Tibial nerve (tissue), 4 donors: Measurements from ENCODE around the gene CYGB. TPM values are rescaled to one million over a fixed set of nuclear protein-coding genes. Genes with fewer than 3 reads are reported as not detected.

Source experiments
- DNase-seq, 2 donors: peaks; one replicate each; pipeline ENCODE4 v3.0.0-alpha.2; 2019; ENCODE audit warnings: low spot score in 2 of 2
- H3K27ac ChIP-seq, 4 donors: fragments of 200-600 bp; sonication (generic) in 3 of 4; one replicate each; pipeline ENCODE4 v1.5.1; 2017 to 2019; ENCODE audit warnings: mild to moderate bottlenecking in 1 of 4
- H3K27me3 ChIP-seq, 2 donors: fragments of 200-600 bp; sonication (generic) in 1 of 2; one replicate each; pipeline versions ENCODE4 v1.5.1 to v1.6.0; 2017 to 2019
- H3K36me3 ChIP-seq, 3 donors: fragments of 200-600 bp; sonication (generic); one replicate each; pipeline ENCODE4 v1.5.1; 2018 to 2019
- H3K4me1 ChIP-seq, 4 donors: fragments of 200-600 bp; sonication (generic) in 3 of 4; one replicate each; pipeline ENCODE4 v1.5.1; 2017 to 2019
- H3K4me3 ChIP-seq, 4 donors: fragments of 200-600 bp; sonication (generic) in 3 of 4; one replicate each; pipeline ENCODE4 v1.5.1; 2017 to 2019; ENCODE audit warnings: mild to moderate bottlenecking in 1 of 4, moderate library complexity in 1 of 4
- H3K9me3 ChIP-seq, 4 donors: fragments of 200-600 bp; sonication (generic) in 3 of 4; one replicate each; pipeline ENCODE4 v1.5.1; 2017 to 2019
- CTCF ChIP-seq, 5 experiments: fragments of 200-600 bp in 3 of 5; fragments of 450-650 bp in 2 of 5; sonication (generic) in 3 of 5; IDR thresholded peaks; one replicate each; pipeline ENCODE4 v1.5.1; 2016 to 2019; ENCODE audit warnings: antibody characterized with exemption in 5 of 5, mild to moderate bottlenecking in 3 of 5, moderate library complexity in 2 of 5
- EP300 ChIP-seq, 2 donors: sonication (generic); formaldehyde crosslinking; IDR thresholded peaks; one replicate each; pipeline ENCODE4 v1.6.1; 2017; ENCODE audit warnings: antibody characterized with exemption in 2 of 2, mild to moderate bottlenecking in 1 of 2
- POLR2A ChIP-seq, 2 donors: fragments of 450-650 bp; IDR thresholded peaks; one replicate each; pipeline ENCODE4 v1.6.1; 2017; ENCODE audit warnings: antibody characterized with exemption in 2 of 2, mild to moderate bottlenecking in 2 of 2, moderate library complexity in 2 of 2
- WGBS, 2 donors: methylation state at CpG; one replicate each; pipeline ENCODE4 v1.1.5; 2018; 5-methylcytosine and 5-hydroxymethylcytosine counted together
- total RNA-seq, 4 donors: library from RNA; depleted of rRNA; stranded (reverse); fragments of >200 nt; gene quantifications; one replicate each; pipeline ENCODE4 v1.1.0, GENCODE V29; 2016

The CYGB gene
- total RNA-seq, 4 donors from 2014 or later: 40.2 to 59.2 (median 48.8) TPM

DNA sequence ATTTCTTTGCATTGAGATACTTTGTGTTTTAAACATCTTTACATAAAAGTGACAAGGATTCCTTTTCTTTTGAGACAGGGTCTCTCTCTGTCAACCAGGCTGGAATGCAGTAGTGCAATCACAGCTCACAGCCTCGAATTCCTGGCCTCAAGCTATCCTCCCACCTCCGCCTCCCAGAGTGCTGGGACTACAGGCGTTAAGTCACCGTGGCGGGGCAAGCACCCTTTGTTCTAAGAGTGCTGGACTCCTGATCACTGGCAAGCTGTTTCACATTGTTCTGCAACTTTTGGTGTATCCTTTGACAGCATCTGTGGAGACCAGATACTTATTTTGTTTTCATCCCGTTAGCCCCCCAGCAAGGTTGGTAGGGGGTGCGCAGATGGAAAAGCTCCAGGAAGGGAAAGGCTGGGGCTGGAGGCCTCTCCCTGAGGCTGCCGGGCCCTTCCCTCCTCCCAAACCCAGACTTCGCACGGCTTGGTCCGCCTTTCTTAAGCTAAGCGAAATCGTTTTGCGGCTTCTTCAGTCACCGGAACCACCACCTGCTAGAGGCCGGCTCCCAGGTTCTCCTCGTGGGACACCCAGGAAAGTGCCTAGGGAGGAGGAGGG is 47.0 kb upstream of the CYGB start:
- Histone ChIP-seq H3K4me1 (peaks cover 0 to 51% (median 15%) of the 10 kb centered on the region in 4 donors), H3K27me3 (peaks cover 0 to 12% of the 10 kb centered on the region in 2 donors), H3K9me3 (no peaks in the 10 kb centered on the region), H3K36me3 (no peaks in the 10 kb centered on the region), H3K4me3 (peak overlapping the region; percentile 56 to 76 (median 69)), H3K27ac (peak overlapping the region; percentile 86 to 95 (median 90))
- no peak for DNase-seq
- 17% methylated on average over 16 to 17 of the region's 17 CpGs for WGBS, 2 donors
- TF ChIP-seq POLR2A (IDR thresholded peaks at IDR 0.05) (no peak), EP300 (IDR thresholded peaks at IDR 0.05) (no peak), CTCF (IDR thresholded peaks at IDR 0.05) (no peak)

DNA sequence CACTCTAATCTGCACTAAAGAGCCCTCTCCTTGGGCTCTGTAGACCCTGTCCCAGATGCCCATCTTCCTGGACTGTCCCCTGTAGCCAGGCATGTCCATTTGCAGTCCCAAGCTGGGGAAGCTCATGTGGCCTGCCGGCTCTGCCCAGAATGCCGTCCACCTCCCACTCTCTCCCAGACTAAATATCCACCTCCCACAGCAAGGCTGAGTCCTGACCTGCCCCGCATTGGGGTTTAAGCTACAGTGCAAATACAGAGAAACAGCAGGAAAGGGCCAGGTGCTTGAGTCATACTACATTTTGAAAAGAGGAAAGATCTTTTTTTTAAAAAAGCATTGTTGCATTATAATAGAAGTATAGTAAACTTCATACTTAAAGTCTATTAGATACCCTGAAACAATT is 45.2 kb upstream of the CYGB start:
- Histone ChIP-seq H3K4me1 (peaks cover 0 to 63% (median 19%) of the 10 kb centered on the region in 4 donors), H3K9me3 (no peaks in the 10 kb centered on the region), H3K27ac (peak overlapping the region in 3 of 4 donors; percentile 61 to 95 (median 88)), H3K4me3 (no peak overlapping the region), H3K36me3 (no peaks in the 10 kb centered on the region), H3K27me3 (peaks cover 0 to 5% of the 10 kb centered on the region in 2 donors)
- TF ChIP-seq EP300 (IDR thresholded peaks at IDR 0.05) (peak in 1 of 2 donors; percentile 42), POLR2A (IDR thresholded peaks at IDR 0.05) (peak in 1 of 2 donors; percentile 18), CTCF (IDR thresholded peaks at IDR 0.05) (no peak)
- 30 to 32% methylated on average over 3 of the region's 3 CpGs for WGBS, 2 donors
- no peak for DNase-seq

GRCh38 chr17:76581515-76581914 is 44.0 kb upstream of the CYGB start:
- H3K27ac ChIP-seq: peak overlapping the region; percentile 34 to 95 (median 66)

DNA sequence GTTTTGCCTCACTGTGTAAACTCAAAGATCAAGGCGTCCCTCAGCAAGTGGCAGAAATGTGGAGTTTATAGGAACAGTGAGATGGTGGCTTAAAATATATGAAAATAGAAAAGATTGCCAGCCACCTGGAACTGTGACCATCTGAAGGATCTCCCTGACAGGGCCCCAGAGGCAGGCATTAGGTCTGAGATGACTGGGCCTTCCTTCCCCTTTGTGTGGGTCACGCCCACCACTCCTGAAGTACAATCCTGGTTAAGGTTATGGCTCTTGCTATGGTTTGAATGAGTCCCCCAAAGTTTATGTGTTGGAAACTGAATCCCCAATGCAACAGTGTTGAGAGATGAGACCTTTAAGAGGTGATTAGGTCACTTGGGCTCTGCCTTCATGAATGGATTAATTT is 41.8 kb upstream of the CYGB start:
- Histone ChIP-seq H3K4me3 (no peak overlapping the region), H3K27me3 (no peaks in the 10 kb centered on the region), H3K36me3 (peaks cover 0 to under 1% (median 0%) of the 10 kb centered on the region in 3 donors), H3K4me1 (peaks cover 0 to 65% (median 26%) of the 10 kb centered on the region in 4 donors), H3K9me3 (no peaks in the 10 kb centered on the region), H3K27ac (peak overlapping the region in 2 of 4 donors; percentile 46 to 95)
- WGBS, 2 donors: 74 to 90% methylated on average over 2 of the region's 2 CpGs
- TF ChIP-seq EP300 (IDR thresholded peaks at IDR 0.05) (no peak), CTCF (IDR thresholded peaks at IDR 0.05) (no peak), POLR2A (IDR thresholded peaks at IDR 0.05) (no peak)
- DNase-seq: no peak

More at GRCh38 chr17:76581515-76581914, 44.0 kb upstream of the CYGB start:
- Histone ChIP-seq H3K4me3 (no peak overlapping the region), H3K9me3 (no peaks in the 10 kb centered on the region), H3K27me3 (no peaks in the 10 kb centered on the region), H3K36me3 (no peaks in the 10 kb centered on the region), H3K4me1 (peaks cover 0 to 62% (median 20%) of the 10 kb centered on the region in 4 donors)
- no peak for TF ChIP-seq EP300 (IDR thresholded peaks at IDR 0.05)
- no peak for TF ChIP-seq POLR2A (IDR thresholded peaks at IDR 0.05)
- no peak for TF ChIP-seq CTCF (IDR thresholded peaks at IDR 0.05)
- no peak for DNase-seq
- WGBS, 2 donors: 70 to 77% methylated on average over 5 of the region's 5 CpGs

DNA sequence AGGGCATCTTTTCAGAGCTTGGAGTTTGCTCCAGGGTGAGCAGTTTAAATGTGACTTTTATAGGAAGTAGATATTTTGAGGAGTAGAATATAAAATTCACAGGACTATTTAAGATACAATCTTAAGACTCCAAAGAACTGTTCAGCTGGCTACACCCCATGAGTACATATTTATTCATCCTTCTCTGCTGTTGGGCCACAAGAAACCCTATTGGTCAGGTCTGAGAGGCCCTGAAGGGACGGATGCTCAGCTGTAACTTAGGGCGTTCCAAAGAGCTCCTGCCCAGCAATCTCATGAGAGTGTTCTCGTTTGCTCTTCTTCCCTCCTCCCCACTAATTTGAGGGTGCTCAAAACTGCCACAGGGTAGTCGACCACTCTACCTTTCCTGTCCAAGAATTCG is 40.9 kb upstream of the CYGB start:
- Histone ChIP-seq H3K36me3 (peaks cover 0 to 6% (median 0%) of the 10 kb centered on the region in 3 donors), H3K27me3 (no peaks in the 10 kb centered on the region), H3K27ac (peak overlapping the region in 2 of 4 donors; percentile 12 to 95), H3K4me3 (no peak overlapping the region), H3K4me1 (peaks cover 0 to 72% (median 31%) of the 10 kb centered on the region in 4 donors), H3K9me3 (no peaks in the 10 kb centered on the region)
- no peak for DNase-seq
- no peak for TF ChIP-seq CTCF (IDR thresholded peaks at IDR 0.05)
- no peak for TF ChIP-seq POLR2A (IDR thresholded peaks at IDR 0.05)
- no peak for TF ChIP-seq EP300 (IDR thresholded peaks at IDR 0.05)
- 51 to 54% methylated on average over 5 of the region's 5 CpGs for WGBS, 2 donors
